Right lobe of liver (tissue), 6 donors: ENCODE measurements around the gene AP5Z1. TPM values are rescaled to one million over a fixed set of nuclear protein-coding genes. Genes with fewer than 3 reads are reported as not detected.

Experiments used
- ATAC-seq, 4 donors: fragments of 200-7000 bp; cut with Tn5 transposase; one replicate each; pipeline ENCODE4 v1.9.1; 2020; ENCODE audit warnings: mild to moderate bottlenecking in 4 of 4, moderate library complexity in 4 of 4
- DNase-seq, 3 donors: peaks; one replicate each; pipeline ENCODE4 v3.0.0-alpha.2; 2020
- H3K27ac ChIP-seq, 3 donors: fragments of 200-600 bp; one replicate each; pipeline ENCODE4 v1.8.0; 2022
- H3K27me3 ChIP-seq, 2 donors: fragments of 200-600 bp; one replicate each; pipeline ENCODE4 v1.8.0; 2022
- H3K36me3 ChIP-seq, 4 donors: fragments of 200-600 bp; sonication (generic) in 1 of 4; one replicate each; pipeline versions ENCODE4 v1.5.1 to v1.8.0; 2017 to 2022; ENCODE audit warnings: control low read depth in 1 of 4
- H3K4me1 ChIP-seq, 4 donors: fragments of 200-600 bp; sonication (generic) in 1 of 4; one replicate each; pipeline versions ENCODE4 v1.5.1 to v1.8.0; 2017 to 2022; ENCODE audit warnings: control low read depth in 1 of 4
- H3K4me3 ChIP-seq, 3 donors: fragments of 200-600 bp; one replicate each; pipeline ENCODE4 v1.8.0; 2022
- H3K9me3 ChIP-seq, 4 donors: fragments of 200-600 bp; sonication (generic) in 1 of 4; one replicate each; pipeline versions ENCODE4 v1.5.1 to v1.8.0; 2017 to 2022; ENCODE audit warnings: control low read depth in 1 of 4
- POLR2A ChIP-seq: fragments of 450-650 bp; IDR thresholded peaks from one replicate; pipeline ENCODE4 v1.6.1; 2017; ENCODE audit warnings: antibody characterized with exemption, mild to moderate bottlenecking
- WGBS: methylation state at CpG from one replicate; pipeline ENCODE4 v1.1.6; 2018; ENCODE audit warnings: low coverage, low lambda C conversion rate; ENCODE audit not compliant: insufficient coverage; ENCODE audit errors: missing lambda C conversion rate; 5-methylcytosine and 5-hydroxymethylcytosine counted together
- intact Hi-C, 2 donors: fragments of 100-400 bp; cut with DNase I; formaldehyde crosslinking; loops; one replicate each; pipeline versions ENCODE4 v1.11.2 to v1.14.1; 2022
- total RNA-seq, 6 experiments: library from RNA; depleted of rRNA in 2 of 6; stranded (reverse); fragments of >200 nt in 2 of 6; fragmentation: NEBNext Ultra II Directional in 3 of 6; extraction: Animal tissue kit (Norgen Biotek cat#: 25700) in 3 of 6; gene quantifications; one replicate each; pipeline versions ENCODE4 v1.1.0 to v1.2.4, GENCODE V29; 2016 to 2023
- TF ChIP-seq, protein P1 (sequence below), 4 donors: fragments of 200-600 bp in 3 of 4; fragments of 450-650 bp in 1 of 4; IDR thresholded peaks; one replicate each; pipeline versions ENCODE4 v1.5.1 to v1.8.0; 2016 to 2022; ENCODE audit warnings: antibody characterized with exemption in 4 of 4, mild to moderate bottlenecking in 2 of 4
- donor health status: DM: no; HTN: yes; CAD: no.
- donor health status: DM: no; HTN: no; CAD: no.
- donor health status: DM: no; HTN: no; CAD: no.
- donor health status: DM: no; HTN: yes; CAD: no.
- donor health status: DM: no; HTN: yes; CAD: no.

AP5Z1 gene
- total RNA-seq, 6 experiments from 2014 or later = 9.7 to 23.6 (median 14.2) TPM

DNA sequence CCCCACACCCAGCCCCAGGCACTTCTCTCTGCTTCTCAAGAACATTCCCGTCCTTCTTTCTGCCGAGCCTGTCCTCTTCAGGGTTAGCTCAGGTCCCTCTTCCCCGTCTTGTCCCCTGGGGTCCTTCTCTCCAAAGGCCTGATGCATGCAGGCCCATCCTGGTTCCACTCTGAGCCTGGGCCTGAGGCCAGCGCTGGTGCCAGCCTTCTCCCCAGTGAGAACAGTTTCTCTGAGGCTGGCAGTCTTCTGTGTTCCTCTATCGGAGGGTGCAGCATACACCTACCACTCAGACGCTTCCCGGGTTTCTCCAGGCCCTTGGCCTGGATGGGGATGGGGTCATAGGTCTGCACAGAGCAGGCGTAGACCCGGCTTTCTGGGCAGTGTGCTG is 14.6 kb downstream of the AP5Z1 start:
- 79% methylated on average over 7 of the region's 9 CpGs for WGBS
- H3K4me1 ChIP-seq = no peaks in the 10 kb centered on the region
- DNase-seq = no peak
- no peak for TF ChIP-seq POLR2A
- TF ChIP-seq, protein P1, sequence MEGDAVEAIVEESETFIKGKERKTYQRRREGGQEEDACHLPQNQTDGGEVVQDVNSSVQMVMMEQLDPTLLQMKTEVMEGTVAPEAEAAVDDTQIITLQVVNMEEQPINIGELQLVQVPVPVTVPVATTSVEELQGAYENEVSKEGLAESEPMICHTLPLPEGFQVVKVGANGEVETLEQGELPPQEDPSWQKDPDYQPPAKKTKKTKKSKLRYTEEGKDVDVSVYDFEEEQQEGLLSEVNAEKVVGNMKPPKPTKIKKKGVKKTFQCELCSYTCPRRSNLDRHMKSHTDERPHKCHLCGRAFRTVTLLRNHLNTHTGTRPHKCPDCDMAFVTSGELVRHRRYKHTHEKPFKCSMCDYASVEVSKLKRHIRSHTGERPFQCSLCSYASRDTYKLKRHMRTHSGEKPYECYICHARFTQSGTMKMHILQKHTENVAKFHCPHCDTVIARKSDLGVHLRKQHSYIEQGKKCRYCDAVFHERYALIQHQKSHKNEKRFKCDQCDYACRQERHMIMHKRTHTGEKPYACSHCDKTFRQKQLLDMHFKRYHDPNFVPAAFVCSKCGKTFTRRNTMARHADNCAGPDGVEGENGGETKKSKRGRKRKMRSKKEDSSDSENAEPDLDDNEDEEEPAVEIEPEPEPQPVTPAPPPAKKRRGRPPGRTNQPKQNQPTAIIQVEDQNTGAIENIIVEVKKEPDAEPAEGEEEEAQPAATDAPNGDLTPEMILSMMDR (IDR thresholded peaks at IDR 0.05) = no peak
- H3K4me3 ChIP-seq = no peak overlapping the region
- intact Hi-C loops = no loop called here
- no peaks in the 10 kb centered on the region for H3K27me3 ChIP-seq
- H3K9me3 ChIP-seq = no peaks in the 10 kb centered on the region
- ATAC-seq = no peak
- no peak overlapping the region for H3K27ac ChIP-seq
- H3K36me3 ChIP-seq = peaks cover 2 to 47% (median 14%) of the 10 kb centered on the region in 4 donors

DNA sequence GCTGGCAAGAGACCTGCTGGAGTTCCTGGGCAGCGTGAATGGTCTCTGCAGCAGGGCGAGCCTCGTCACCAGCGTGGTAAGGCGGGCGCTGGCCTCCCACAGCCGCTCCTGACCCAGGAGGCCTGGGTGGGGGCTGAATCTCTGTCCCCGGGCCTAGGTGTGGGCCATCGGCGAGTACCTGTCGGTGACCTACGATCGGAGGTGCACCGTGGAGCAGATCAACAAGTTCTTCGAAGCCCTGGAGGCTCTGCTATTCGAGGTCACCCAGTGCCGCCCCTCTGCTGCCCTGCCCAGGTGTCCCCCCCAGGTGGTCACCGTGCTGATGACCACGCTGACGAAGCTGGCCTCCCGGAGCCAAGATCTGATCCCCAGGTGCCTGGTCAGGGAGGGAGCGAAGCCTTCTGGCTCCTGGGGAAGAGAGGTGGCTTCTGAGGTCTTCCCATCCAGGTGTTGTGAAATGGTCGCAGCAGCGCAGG is 15.1 kb downstream of the AP5Z1 start:
- H3K36me3 ChIP-seq = peaks cover 2 to 44% (median 14%) of the 10 kb centered on the region in 4 donors
- H3K27ac ChIP-seq = no peak overlapping the region
- no CpG with 5 or more reads among the region's 24 CpGs for WGBS
- H3K4me1 ChIP-seq = no peaks in the 10 kb centered on the region
- TF ChIP-seq, protein P1 (IDR thresholded peaks at IDR 0.05) = no peak
- no peak for TF ChIP-seq POLR2A
- intact Hi-C loops = no loop called here
- DNase-seq (no peak), ATAC-seq (no peak)
- no peaks in the 10 kb centered on the region for H3K27me3 ChIP-seq
- no peaks in the 10 kb centered on the region for H3K9me3 ChIP-seq
- no peak overlapping the region for H3K4me3 ChIP-seq

DNA sequence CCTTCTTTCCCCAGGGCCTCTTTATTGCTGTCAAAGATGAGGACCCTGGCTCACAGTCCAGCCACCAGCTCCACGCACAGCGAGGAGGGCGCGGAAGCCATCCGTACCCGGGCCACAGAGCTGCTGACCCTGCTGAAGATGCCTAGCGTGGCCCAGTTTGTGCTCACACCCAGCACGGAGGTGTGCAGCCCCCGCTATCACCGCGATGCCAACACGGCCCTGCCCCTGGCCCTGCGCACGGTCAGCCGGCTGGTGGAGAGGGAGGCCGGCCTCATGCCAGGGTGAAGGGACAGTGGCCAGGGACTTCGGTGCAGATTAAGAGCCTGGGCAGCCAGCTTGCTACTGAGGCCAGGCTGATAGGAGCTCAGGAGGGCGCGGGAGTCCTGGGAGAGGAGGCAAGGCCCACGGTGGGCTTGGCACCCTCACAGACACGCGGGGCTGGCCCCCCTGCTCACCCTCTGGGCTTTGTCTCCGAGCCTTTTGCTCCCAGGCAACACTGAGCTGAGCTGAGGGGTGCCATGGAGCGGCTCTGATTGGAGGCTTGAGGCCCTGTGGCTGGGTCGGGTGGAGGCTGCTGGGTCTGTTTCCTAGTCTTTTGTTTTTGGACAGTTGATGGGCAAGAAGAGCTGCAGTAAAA is 15.8 kb downstream of the AP5Z1 start:
- Histone ChIP-seq H3K4me3 (no peak overlapping the region), H3K27ac (no peak overlapping the region), H3K4me1 (no peaks in the 10 kb centered on the region), H3K9me3 (no peaks in the 10 kb centered on the region), H3K36me3 (peaks cover 0 to 37% (median 12%) of the 10 kb centered on the region in 4 donors), H3K27me3 (no peaks in the 10 kb centered on the region)
- WGBS = no CpG with 5 or more reads among the region's 25 CpGs
- intact Hi-C loops = no loop called here
- TF ChIP-seq POLR2A = no peak
- TF ChIP-seq, protein P1 (IDR thresholded peaks at IDR 0.05) = no peak
- no peak for DNase-seq
- no peak for ATAC-seq

DNA sequence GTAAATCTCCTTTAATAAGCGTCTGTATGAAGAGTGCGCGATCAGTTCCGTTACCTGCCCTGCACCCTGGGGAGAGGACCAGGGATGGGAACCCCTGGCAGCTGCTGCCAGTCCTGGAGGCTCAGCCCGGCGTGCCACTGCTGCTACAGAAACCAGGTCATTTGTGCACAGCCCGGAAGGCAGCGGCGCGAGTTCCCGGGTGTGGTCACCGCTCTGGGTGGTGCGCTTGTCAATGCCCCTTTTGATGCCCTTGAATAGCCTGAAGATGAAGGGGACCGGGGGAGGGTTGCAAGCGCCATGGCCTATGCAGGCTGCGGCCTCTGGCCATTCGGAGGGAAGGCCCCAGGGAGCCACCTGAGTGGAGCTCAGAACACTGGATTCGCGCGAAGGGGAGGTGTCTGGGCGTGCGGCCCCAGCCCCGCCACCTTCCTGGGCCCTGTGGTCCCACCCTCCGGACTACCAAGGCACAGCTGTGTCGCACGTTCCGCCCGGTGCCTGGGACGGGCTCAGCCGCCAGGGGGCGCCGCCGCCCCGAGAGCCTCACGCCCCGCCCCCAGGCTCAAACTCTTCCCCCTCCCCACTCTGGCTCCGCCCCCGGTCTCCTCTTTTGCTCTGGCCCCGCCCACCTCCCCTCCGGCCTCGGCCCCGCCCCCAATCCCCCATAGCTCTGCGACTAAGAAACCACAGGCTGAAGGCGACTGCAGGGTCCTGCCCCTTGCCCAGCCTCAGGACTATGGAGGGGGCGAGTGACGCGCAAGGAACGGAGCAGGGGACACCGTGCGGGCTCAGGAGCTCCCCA is 16.5 kb downstream of the AP5Z1 start:
- WGBS = 88% methylated on average over 8 of the region's 50 CpGs
- Histone ChIP-seq H3K27me3 (no peaks in the 10 kb centered on the region), H3K27ac (no peak overlapping the region), H3K36me3 (peaks cover 0 to 30% (median 10%) of the 10 kb centered on the region in 4 donors), H3K4me1 (no peaks in the 10 kb centered on the region), H3K9me3 (no peaks in the 10 kb centered on the region), H3K4me3 (peak overlapping the region in 1 of 3 donors; percentile 26)
- DNase-seq = peak in 2 of 3 donors; percentile 60 to 71
- intact Hi-C loops = no loop called here
- peak; percentile 50 to 80 (median 62) for ATAC-seq
- TF ChIP-seq POLR2A = no peak
- TF ChIP-seq, protein P1 (IDR thresholded peaks at IDR 0.05) = peak in 3 of 4 donors; percentile 27 to 58 (median 56)
